Forelimb muscle (tissue), 1 donor: ENCODE measurements around the gene MYL10. TPM values are rescaled to one million over a fixed set of nuclear protein-coding genes. Genes with fewer than 3 reads are reported as not detected.

Source experiments
- DNase-seq: peaks from one replicate; pipeline ENCODE4 v3.0.0-alpha.2; 2013; ENCODE audit warnings: low read depth
- polyA plus RNA-seq: library from polyadenylated mRNA; unstranded; fragments of 120-200 nt; gene quantifications from one replicate; pipeline ENCODE4 v1.2.1, GENCODE V29; 2013; ENCODE audit not compliant: insufficient read length

Gene MYL10
- 23.1 TPM for polyA plus RNA-seq

DNA sequence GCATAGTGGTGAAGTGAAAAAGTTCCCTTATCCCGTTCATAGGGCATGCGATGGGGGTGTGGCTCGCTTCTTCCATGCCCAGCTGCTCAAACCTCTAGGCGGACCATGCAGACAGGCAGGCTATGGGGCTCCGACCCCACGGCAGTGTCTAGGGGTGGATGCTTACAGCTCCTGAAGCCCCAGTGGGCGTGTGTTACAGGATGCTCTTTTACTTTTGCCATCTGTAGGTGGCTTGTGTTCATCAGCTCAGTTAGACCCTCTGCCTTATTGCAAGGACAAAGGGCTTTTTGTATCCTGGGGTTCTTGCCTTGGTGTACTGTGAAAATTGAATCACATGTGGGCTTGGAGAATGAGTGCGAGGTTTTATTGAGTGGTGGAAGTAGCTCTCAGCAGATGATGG lies at the start of gene MYL10:
MYL10 (minus strand) TSS at position 126 of the 400 bp plus-strand sequence. CDS start 178 bp downstream, outside the sequence.
- no peak for DNase-seq

DNA sequence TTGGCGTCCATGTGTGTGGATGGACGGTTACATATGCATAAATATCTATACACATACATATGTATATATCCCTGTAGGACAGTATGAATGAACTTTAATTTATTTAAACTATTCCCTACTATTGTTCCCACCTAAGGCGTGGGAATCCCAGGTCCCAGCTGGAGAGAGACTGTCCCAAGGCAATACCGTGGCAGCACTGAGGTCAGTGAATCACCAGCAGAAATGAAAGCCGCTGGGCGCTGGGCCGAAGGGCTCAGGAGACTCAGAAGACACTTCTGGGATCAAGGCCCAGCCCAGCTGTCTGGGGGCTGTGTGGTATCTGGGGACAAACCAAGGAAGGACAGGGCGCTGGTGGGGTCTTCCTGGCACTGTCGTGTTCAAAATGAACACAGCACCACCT lies 49.6 kb upstream of the MYL10 start:
- DNase-seq = no peak

DNA sequence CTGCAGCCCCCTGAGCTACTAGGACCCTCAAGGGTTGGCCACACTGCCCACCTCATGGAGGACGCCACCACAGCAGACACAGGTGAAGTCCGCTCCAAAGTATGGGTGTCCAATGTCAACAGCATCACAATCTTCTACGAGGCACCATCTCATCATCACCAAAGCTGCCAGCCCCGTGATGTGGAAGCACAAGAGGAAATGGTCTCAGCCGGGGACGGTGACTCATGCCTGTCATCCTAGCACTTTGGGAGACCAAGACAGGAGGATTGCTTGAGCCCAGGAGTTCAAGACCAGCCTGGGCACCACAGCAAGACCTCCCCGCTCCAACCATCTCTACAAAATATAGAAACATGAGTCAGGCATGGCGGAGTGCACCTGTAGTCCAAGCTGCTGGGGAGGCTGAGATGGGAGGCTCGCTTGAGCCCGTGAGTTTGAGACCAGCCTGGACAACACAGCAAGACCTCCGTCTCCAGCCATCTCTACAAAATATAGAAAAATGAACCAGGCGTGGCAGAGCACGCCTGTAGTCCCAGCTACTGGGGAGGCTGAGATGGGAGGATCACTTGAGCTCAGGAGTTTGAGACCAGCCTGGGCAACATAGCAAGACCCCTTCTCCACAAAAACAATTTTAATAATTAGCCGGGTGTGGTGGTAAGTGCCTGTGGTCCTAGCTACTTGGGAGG lies 48.8 kb upstream of the MYL10 start:
- no peak for DNase-seq

DNA sequence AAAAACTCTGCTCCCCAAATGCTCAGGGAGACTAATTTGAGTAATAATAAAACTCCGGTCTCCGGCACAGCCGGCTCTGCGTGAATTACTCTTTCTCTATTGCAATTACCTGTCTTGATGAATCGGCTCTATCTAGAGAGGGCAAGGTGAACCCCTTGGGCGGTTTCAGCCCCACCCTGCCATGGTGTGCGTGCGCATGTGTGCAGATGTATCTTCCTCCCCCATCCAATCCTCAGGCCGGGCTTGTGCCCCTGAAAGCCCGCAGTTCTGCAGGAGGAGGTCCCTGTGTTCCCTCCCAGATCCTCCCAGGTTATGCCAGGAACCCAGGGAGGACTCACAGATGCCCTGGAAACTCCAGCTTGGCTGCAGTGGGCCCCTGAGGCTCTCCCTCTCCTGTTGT lies 48.3 kb upstream of the MYL10 start:
- no peak for DNase-seq

DNA sequence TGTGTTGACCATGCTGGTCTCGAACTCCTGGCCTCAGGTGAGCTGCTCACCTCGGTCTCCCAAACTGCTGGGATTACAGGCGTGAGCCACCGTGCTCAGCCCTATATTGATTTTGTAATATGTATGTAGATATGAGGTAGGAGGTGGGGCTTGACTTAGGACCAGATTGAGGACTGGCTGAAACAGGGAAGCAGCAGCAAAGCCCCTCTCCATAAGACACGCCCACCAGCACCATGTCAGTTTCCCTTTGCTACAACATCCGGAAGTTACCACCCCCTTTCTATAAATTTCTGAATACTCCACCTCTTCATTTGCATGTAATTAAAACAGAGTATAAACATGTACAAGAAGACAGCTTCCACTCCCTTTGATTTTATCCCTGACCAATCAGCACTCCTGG lies 47.9 kb upstream of the MYL10 start:
- DNase-seq = no peak

DNA sequence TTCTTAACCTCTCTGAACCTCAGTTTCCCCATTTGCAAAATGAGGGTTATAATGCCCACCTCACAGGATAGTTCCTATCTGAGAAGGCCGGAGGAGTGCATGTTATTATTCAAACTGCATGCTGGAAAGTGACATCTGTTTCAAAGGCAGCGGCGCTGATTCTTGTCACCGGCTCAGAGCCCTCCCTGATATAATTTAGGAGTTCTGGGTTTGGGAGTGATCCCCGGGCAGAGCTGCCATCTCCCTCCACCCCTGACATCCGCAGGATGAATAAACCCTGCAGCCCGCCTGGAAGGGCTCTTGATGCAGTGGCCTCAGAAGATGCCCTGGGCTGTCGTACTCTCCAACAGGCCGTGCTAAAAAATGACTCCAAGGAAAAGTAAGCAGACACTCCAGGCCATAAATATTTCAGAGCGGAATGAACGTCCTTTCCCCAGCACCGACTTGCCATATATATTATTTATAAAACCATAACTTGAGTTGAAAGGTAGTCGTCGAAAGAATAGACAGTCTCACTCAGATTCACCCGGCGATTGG lies 47.0 kb upstream of the MYL10 start:
- DNase-seq = no peak

DNA sequence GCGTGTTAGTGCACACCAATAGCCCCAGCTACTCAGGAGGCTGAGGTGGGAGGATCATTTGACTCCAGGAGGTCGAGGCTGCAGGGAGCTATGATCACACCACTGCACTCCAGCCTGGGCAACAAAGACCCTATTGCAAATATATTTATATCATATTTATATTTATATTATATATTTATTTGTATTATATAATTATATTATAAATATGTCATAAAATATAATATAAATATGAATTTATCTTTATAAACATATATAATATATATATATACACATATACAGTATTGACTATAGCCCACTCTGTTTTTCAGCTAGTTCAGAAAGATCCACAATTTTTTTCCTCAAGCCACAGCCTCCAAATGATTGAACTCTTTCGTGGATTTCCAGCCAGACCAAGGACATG lies 45.3 kb upstream of the MYL10 start:
- no peak for DNase-seq

DNA sequence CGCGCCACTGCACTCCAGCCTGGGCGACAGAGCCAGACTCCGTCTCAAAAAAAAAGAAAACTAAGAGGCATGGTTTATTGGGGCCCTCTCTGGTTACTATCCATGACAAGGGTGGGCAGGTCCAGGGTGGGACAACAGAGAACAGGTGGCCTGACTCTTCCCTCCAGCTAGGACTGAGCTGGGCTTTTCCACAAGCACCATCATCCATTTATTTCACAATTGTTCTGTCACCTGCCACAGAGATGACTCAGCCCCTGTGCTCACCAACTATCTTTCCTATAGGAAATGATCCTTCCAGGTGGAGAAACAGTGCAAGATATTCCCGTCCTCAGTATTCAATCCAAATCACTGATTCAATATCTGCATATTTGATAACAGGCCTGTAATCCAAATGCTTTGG lies 44.9 kb upstream of the MYL10 start:
- DNase-seq = no peak

DNA sequence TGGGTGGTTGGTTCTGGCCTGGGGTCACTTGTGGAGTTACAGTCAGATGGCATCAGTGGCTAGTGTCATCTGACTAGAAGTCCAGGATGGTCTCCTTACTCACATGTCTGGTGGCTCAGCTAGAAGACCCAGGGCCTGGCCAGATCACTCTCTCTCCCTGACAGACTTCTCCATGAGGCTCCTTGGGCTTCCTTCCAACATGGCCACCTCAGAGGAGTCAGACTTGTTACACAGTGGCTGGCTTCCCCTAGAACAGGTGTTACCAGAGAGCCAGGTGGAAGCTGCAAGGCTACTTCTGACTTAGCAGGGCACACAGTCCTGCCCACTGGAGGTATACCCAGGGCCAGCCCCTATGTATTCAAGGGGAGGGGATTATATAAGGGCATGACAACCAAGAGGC lies 44.2 kb upstream of the MYL10 start:
- DNase-seq = no peak

DNA sequence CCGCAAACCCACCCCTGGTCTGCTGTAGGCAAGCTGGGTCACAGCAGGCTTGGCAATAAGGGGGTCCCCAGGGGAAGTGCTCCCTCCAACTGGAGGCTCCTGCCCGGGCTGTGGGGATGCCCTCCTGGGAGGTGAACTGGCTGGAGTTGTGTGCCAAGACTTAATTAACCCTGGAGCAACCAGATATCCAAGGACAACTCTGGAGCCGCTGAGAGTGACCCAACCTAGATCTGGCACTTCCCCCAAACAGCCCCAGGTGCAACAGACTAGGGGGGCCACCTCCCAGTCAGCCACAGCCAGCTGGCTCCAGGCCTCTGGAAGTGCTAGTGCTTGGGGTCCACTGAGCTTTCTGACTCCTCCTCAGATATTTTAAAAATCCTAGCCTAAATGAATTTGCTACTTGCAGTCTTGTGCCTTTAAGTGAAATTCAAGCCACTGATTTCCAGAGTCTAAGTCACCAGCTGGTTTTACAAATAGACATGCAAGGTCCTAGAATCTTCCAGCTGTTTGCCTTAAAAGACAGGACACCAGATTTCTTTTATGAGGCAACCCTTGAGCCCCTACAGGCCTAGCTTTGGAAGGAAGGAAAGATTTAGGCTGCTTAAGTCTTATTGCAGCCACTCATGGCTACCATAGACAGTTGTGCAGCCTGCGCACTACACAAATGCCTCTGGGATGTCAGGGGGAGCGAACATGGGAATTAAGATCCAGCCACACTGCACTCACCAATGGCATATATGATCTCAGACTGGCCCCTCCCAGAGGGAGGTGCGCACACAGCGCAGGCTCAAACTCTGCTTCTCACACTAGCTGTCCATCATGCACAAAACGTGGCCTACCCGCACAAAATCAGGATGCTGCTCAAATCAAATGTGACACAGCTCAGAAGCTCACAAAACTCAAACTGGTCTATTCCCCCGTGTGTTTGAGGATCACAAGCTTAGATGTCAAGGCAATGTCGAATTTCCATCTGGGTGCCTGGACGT lies 42.6 kb upstream of the MYL10 start:
- peak; percentile 25 for DNase-seq

DNA sequence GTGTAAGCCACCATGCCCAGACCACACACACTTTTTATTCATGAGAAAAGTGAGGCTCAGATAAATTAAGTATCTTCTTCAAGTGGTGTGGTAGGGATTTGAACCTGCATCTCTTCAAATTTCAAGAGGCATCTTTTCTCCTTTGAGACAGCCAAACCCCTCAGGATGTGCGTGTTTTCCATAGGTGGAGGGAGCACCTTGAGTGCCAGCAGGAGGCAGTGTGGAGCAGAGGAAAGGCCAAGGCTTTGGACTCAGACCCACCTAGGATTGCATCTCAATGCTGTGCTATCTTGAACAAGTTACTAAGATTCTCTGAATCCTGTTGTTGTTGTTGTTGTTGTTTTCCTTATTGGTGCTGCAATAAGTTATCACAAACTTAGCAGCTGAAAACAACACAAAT lies 40.2 kb upstream of the MYL10 start:
- DNase-seq = no peak

DNA sequence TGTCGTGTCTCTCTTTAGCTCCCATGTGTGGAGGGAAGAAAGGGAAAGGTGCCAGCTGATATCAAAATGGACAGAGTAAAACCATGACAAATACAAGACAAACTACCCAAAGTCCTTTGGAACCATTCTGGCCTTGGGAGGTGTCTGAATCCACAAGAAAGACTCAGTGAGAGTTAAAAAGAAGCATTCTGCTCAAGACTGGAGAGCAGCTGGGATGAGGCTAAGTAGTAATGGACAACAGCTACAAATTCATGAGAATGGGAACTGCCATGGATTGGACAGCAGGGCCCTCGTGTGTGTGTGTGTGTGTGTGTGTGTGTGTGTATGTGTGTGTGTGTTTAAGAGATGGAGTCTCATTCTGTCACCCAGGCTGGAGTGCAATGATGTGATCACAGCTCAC lies 39.6 kb upstream of the MYL10 start:
- DNase-seq = no peak

DNA sequence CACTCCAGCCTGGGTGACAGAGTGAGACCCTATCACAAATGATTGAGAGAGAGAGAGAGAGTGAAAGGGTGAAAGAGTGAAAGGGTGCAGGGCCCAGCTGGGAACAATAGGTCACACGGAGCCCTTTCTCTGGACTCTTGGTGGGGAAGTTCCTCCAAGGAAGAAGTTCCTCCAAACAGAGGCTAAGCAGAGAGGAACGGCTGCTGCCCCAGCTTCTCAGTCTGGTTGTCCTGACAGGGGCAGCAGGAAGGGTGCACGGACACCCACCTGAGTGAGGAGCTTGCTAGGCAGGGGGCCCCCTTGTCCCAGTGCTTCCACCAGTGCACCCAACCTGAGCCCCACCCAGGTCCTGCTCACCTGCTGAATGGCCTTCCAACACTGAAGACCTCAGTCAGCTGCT lies 38.8 kb upstream of the MYL10 start:
- DNase-seq = no peak

DNA sequence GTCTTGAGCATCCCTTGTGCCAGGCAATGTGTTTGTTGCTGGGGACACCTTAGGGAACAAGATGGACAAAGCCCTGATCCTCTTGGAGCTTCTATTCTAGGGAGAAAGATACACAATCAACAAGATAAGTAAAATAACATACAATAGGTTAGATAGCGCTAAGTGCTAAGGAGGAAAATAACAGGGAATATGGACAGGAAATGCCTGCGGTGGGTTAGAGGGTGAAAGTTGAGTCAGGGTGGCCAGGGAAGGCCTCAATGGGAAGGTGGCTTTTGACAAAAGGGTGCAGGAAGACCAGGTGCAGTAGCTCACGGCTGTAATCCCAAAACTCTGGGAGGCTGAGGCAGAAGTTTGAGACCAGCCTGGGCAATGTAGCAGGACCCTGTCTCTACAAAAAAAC lies 38.3 kb upstream of the MYL10 start:
- DNase-seq = no peak

DNA sequence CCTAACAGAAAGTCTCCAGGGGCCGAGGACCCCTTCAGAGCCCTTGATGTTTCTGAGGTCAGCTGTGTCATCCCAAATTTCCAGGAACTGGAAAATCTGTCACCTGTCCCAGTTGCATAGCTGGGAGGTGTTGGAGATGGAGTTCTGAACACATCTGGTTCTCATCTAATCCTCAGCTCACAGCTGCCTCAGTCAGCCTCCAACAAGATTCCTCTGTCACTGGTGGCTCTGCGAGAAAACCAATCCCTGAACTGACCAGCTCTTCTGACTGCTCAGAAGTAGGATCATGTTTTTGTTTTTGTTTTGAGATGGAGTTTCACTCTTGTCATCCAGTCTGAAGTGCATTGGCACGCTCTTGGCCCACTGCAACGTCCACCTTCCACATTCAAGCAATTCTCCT lies 37.6 kb upstream of the MYL10 start:
- DNase-seq = peak; percentile 41

DNA sequence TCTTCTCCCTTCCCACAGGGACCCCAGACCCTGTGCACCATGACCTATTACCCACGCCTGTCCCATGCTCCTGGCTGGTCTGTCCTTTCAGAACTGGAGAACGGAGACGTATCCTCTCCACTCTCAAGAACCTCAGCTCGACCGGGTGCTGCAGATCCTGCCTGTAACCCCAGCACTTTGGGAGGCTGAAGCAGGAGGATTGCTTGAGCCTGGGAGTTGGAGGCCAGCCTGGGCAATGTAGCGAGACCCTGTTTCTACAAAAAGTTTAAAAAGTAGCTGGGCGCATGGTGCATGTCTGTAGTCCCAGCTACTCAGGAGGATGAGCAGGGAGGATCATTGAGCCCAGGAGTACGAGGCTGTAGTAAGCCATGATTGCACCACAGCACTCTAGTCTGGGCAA lies 37.2 kb upstream of the MYL10 start:
- no peak for DNase-seq

DNA sequence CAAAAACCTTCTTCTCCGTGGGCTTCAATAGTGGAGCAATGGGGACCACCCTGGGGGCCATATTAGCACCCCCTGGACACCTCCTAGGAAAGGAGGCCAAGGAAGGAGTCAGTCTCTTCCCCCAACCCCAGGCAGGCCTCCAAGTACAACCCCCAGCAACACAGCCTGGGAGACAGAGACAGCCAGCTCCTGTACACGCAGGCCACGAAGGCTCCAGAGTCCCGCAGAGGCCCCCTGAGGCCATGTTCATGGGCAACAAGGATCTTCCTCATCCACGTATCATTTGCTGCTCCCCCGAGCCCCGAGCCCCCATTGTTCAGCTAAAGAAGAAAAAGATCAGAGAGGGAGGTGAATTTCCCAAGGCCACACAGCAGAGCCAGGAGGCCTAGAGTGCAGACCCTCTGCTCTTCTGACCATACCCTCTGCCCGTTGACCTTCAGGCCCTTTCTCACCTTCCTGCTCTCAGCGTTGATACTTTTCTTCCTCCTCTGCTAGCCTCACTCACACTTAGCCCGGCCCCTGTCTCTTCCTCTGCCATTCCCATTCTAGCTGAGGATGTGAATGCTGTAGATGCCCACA lies 35.9 kb upstream of the MYL10 start:
- DNase-seq = no peak

DNA sequence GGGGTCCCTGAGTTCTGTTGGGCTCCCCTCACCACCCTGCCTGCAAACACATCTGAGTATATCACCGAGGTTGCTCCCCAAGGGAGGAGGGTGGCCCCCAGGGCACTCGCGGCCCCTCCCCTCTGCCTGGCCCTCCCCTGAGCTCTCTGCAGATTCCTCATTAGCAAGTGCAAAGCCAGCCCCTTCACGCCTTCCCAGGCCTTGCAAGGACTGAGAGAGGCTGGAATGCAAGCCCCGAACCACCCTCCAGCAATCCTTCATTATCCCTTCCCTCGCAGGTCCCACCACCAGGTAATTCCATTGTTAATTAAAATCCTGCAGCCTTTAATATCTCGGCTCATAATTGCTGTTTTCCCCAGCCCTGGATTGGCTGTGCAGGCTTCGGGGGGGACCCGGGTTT lies 35.3 kb upstream of the MYL10 start:
- no peak for DNase-seq

DNA sequence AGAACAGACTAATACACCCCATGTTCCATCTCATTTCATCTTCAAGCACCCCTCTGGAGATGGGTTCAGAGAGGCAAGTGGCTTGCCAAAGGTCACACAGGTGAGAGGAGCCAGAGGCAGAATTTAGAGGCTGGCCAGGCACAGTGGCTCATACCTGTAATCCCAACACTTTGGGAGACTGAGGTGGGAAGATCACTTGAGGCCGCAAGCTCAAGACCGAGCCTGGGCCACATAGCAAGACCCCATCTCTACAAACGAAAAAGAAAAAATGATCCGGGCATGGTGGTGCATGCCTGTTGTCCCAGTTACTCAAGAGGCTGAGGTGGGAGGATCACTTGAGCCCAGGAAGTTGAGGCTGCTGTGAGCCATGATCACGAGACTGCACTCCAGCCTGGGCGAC lies 34.7 kb upstream of the MYL10 start:
- DNase-seq = no peak

DNA sequence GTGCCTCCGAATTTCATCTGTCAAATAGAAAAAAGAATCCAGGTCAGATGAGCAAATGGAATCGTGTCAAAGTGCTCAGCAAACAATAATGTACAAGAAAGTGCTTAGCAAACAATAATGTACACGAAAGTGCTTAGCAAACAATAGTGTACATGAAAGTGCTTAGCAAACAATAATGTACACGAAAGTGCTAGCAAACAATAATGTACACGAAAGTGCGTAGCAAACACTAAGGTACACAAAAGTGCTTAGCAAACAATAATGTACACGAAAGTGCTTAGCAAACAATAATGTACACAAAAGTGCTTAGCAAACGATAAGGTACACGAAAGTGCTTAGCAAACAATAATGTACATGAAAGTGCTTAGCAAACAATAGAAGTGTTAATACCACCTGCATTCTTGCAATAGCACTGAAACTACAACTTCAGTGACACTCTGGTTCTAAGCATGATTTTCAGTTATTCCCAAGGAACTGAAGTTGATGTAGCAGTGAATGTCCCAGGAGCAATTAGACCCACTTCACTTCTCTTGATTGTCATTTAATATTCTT lies 33.4 kb upstream of the MYL10 start:
- DNase-seq = no peak

DNA sequence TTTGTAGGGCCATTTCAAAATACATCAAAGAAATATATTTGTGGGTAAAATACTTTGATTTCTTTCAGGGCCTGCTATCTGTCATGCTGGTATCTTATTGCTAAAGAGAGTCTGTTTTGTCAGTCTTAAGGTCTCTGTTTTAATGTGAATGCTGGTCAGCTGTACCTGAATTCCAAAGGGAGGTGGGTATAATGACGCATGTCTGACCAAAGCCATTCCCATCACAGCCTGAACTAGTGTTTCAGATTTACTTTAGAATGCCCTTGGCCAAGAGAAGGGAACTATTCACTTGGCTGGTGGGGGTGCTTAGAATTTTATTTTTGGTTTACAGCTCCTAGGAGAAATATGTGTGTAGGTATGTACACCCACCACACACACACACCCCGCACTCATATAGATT lies 30.6 kb upstream of the MYL10 start:
- DNase-seq = no peak

DNA sequence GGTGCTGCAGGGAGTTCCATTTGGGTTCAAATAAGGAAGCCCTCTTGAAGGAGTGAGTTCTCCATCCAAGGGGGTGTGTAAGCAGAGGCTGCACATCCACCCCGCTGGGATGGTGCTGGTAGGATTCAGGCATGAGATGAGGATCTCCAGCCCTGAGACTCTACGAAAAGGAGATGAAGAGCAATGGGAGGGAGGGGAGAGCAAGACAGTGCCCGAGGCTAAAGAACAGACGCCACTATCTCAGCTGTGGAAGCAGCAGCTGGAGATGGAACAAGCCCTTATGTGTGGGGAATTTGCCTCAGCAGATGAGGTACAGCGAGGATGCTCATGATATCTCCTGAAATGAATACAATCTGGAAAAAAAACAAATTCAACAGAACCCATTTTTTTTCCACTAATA lies 28.1 kb upstream of the MYL10 start:
- no peak for DNase-seq
